NCI-H748 (cell line): ENCODE data around the gene SMPDL3A.
"Not testable (repeated sequence)": the region's sequence is repeated elsewhere in the genome, so short reads cannot be mapped to it uniquely, and the experiment has no call there.

Experiments used
- DNase-seq: peaks from one replicate; lab custom pipeline; 2025; ENCODE audit not compliant: unreplicated experiment; lab: John Stamatoyannopoulos, UW

The SMPDL3A gene

GRCh38 chr6:122789182-122790027 lies at the start of gene SMPDL3A:
TSS of gene SMPDL3A (plus strand) at chr6:122789258. CDS start at chr6:122789347, 89 bp downstream.
- peak; percentile 90 for DNase-seq

GRCh38 chr6:122740091-122740490 lies 49.0 kb upstream of the SMPDL3A start:
- no peak for DNase-seq

DNA sequence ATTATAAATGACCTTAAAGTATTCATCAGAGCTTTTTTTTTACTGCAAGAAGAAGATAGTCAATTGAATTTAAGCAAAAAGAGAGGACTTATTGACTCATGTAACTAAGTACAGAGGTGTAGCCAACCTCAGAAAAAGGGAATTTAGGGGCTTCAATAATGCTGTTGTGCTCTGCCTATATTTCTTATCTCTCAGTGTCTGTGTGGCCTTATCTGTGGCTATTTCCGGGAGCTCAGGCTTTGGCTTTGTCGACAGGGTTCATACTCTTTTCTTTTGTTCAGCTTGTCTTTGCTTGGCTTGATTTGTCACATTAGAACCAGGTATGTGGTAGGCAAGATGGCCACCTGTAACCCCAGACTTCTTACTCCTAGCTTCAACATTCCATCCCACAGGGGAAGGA lies 48.1 kb upstream of the SMPDL3A start:
- DNase-seq: no peak

DNA sequence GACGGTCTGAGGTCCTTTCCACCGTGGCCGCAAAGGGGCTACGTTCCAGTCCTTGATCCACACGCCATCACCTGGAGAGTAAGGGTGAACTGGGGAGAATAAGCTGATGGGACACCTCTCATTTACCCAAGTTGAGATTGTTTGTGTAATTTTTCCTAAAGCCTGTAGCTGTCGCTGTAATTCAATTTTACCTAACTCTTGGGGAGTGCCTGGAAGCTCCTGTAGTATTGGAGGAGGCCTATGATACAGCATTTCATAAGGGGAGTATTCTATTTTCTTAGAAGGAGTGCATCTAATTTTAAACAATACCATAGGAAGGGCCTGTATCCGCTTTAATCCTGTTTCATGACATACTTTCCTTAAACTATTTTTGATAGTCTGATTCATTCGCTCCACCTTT lies 44.8 kb upstream of the SMPDL3A start:
- peak; percentile 33 for DNase-seq

DNA sequence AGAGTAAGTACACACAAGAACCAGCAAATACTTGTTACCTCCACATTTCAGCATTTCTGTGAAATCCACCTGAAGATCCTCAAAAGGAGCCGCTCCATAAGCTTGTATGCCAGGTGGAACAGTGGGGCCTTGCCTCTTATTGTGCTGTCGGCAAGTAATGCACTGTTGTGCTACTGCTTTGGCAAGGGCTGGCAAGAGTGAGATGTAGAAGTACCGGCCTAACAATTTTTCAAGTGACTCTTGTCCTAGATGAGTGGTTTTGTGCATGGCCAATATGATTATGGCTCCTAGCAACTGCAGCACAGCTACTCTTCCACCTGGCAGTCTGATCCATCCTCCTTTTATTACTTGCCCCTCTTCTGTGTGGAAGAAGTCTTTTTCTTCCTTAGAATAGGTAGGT lies 44.2 kb upstream of the SMPDL3A start:
- not testable (repeated sequence) for DNase-seq

DNA sequence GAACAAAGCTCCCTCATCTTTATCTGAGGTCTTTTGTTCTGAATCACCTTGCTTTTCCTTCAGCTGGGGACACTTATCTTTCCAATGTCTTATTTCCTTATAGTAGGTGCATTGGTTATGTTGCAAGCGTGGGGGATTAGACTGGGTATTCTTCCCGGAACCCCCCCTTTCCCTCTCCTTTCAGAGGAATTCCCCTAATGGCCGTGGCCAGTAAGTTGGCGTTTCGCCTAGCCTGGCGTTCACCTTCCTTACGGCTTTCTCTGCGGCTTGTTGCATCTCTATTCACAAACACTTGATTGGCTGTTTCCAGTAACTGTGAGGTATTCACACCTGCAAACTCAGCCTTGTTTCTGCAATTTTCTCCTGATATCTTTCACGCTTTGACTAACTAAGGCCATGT lies 42.4 kb upstream of the SMPDL3A start:
- DNase-seq: no peak

GRCh38 chr6:122747573-122747972 lies 41.5 kb upstream of the SMPDL3A start:
- DNase-seq: no peak

DNA sequence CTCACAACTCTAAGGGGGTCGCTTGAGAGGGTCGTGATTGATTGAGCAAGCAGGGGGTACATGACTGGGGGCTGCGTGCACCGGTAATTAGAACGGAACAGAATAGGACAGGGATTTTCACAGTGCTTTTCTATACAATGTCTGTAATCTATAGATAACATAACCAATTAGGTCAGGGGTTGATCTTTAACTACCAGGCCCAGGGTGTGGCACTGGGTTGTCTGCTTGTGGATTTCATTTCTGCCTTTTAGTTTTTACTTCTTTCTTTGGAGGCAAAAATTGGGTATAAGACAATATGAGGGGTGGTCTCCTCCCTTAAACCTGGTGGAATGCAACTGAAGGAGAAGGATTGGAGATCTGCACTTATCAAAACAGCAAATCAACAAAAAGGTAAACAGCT lies 40.1 kb upstream of the SMPDL3A start:
- not testable (repeated sequence) for DNase-seq

- peak; percentile 63 for DNase-seq
Measured at GRCh38 chr6:122749451-122750050, 39.5 kb upstream of the SMPDL3A start.

DNA sequence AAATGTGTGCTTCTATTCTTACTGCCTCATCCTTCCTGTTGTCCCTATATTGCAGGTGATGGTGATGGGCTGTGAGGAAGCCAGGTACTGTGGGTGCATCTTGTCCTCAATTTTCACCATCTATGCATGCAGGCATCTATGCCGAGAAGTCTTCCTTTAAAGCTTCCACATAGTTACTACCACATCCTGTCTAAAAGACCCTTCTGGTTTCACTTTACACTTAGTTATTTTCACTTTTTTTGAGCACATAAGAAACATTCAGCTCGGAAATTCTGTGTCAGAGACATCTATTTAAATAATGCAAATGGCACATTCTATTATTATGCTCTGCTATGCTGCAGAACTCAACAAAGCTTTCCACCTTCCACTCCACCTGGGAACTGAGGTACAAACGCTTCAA lies 37.7 kb upstream of the SMPDL3A start:
- DNase-seq: no peak

GRCh38 chr6:122752459-122752858 lies 36.6 kb upstream of the SMPDL3A start:
- DNase-seq: no peak

DNA sequence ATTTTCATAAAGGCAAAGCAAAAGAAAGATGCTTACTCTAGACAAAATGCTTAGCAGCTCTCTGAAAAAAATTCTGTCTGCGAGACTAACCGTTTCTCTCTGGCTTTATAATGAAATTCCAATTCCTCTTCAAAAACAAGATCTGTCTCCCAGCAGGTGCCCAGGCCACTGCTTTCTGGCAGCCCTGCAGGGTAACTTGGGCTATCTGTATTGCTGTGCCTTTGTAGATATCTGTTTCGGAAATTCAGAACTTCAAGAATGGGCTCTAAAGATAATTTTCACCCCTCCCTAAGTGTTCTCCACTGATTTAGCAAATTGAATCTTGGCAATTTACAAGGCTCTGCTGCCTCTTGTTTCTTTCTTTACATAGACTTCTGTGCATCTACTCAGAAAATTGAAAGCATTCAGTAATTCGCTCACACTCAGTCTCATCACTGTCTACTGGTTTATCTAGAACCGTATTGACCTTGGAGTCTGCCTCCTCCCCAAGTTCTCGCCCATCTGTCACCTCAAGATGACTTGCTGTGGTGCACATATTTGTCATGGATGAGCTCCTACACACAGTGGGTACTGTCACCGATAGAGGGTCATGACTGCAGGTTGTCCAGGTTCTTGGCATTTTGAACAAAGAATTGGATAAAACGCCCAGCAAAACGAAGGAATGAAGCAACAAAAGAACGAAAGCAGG lies 35.9 kb upstream of the SMPDL3A start:
- no peak for DNase-seq

DNA sequence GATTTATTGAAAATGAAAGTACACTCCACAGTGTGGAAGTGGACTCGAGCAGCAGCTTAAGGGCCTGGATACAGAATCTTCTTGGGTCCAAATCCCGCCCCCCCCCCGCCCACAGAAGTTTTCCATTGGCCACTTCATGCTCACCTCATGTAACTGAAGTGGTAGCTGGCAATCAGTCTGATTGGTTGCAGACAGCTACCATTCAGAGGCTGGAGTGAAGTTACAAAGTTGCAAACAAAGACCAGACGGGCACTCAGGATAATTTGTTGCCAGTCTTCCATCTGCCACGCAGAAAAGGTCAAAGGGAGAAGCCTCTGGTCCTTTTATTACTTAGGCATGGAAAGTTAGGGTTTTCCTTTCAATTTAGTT lies 35.4 kb upstream of the SMPDL3A start:
- DNase-seq: no peak

DNA sequence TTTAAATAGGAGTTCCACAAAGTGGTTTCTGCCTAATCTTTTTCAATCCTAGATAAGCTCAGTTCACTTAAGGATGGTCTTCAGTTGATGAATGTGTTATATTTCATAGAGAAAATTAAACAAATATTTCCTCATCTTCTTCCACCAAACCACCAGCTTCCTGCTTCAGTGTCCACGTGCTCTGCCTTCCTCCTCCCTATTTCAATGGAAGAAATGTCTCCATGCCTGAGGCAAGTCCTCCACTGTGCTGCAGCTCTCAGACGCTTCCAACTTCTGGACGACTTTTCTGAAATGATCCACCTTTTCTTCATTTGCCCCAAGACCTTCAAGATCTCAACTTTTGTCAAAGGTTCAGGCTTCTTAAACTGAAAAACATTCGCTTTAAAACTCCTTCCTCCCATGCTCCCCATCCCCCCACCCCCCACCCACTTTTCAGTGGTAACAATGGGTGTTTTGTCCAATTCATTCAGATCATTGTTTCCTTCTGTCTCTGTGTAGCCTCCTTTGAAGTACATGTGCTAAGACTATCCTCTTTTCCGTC lies 34.8 kb upstream of the SMPDL3A start:
- DNase-seq: no peak

DNA sequence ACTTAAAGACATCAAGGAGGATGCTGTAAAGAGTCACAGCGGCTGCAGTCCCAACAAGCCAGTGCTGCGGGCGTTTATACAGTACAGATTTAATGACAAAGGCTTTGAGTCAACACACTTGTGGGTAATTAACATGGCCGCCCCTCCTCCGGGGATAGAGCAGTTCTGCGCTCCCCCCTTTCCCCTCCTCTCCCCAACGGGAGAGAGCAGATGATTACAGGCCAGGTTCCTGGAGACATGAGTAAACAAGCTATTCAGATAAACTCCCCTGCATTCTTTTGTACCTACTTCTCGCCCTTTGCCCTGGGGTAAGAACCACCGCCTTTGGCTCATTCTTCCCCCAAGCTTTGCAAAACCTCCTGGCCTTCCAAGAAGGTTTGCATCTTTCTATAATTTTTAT lies 33.2 kb upstream of the SMPDL3A start:
- peak; percentile 37 for DNase-seq

DNA sequence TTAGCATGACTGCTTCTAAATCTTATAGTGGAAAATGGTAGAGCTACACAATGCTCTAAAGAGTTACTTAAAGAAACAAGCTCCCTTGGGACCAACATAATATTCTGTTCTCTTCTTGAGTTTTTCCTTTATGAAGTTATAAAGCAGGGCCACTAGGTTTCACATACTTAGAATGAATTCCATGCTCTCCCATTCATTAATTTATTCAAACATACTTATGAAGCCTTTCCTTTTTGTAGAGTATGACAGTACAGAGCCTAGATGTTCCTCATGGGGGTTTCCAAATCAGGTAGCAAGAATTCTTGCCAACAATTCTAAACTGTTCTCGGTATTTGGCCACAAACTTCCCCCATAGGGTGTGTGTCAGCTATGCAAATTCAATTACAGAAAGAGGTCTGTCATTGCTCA lies 30.1 kb upstream of the SMPDL3A start:
- DNase-seq: no peak

- DNase-seq: no peak
Measured at GRCh38 chr6:122760330-122760729, 28.7 kb upstream of the SMPDL3A start.

GRCh38 chr6:122766256-122766655 lies 22.8 kb upstream of the SMPDL3A start:
- DNase-seq: no peak

GRCh38 chr6:122770835-122771601 lies 18.0 kb upstream of the SMPDL3A start:
- peak; percentile 32 for DNase-seq

- no peak for DNase-seq
Measured at GRCh38 chr6:122772724-122773415, 16.2 kb upstream of the SMPDL3A start.
